HS-27A (cell line): ENCODE results near the gene MYG1.

Experiments used
- DNase-seq: peaks from one replicate; pipeline ENCODE4 v3.0.0-alpha.2; 2012; ENCODE audit warnings: low read depth, missing footprints

MYG1 gene

GRCh38 chr12:53299454-53300180 is at the start of gene MYG1:
MYG1 (plus strand) TSS chr12:53299695; CDS start chr12:53299738, 43 bp downstream.
- peak; percentile 60 for DNase-seq

- DNase-seq, result no peak
Measured at GRCh38 chr12:53251477-53252348, 47.8 kb upstream of the MYG1 start.

- no peak for DNase-seq
Measured at GRCh38 chr12:53252349-53252916, 47.1 kb upstream of the MYG1 start.

- DNase-seq, result no peak
Measured at GRCh38 chr12:53253298-53253697, 46.2 kb upstream of the MYG1 start.

GRCh38 chr12:53254816-53255545 is 44.5 kb upstream of the MYG1 start:
- DNase-seq, result no peak

- no peak for DNase-seq
Measured at GRCh38 chr12:53255996-53256395, 43.5 kb upstream of the MYG1 start.

- DNase-seq, result no peak
Measured at GRCh38 chr12:53258541-53259539, 40.7 kb upstream of the MYG1 start.

GRCh38 chr12:53259891-53260290 is 39.6 kb upstream of the MYG1 start:
- no peak for DNase-seq

GRCh38 chr12:53265783-53266182 is 33.7 kb upstream of the MYG1 start:
- no peak for DNase-seq

GRCh38 chr12:53267306-53267998 is 32.0 kb upstream of the MYG1 start:
- no peak for DNase-seq

GRCh38 chr12:53267999-53268629 is 31.4 kb upstream of the MYG1 start, which contains the start of gene ESPL1:
ESPL1 (plus strand) TSS chr12:53268299; CDS start chr12:53268767, 468 bp downstream.
- peak; percentile 54 for DNase-seq

- DNase-seq, result no peak
Measured at GRCh38 chr12:53268630-53269562, 30.6 kb upstream of the MYG1 start.

GRCh38 chr12:53274445-53274844 is 25.1 kb upstream of the MYG1 start:
- no peak for DNase-seq

- DNase-seq, result no peak
Measured at GRCh38 chr12:53276511-53276910, 23.0 kb upstream of the MYG1 start.

GRCh38 chr12:53277981-53278380 is 21.5 kb upstream of the MYG1 start:
- DNase-seq, result no peak

- no peak for DNase-seq
Measured at GRCh38 chr12:53279283-53279869, 20.1 kb upstream of the MYG1 start.

- no peak for DNase-seq
Measured at GRCh38 chr12:53279888-53280498, 19.5 kb upstream of the MYG1 start.

- no peak for DNase-seq
Measured at GRCh38 chr12:53286448-53286847, 13.0 kb upstream of the MYG1 start.
